ENCODE results near the gene ZNF83. TPM values are rescaled to one million over a fixed set of nuclear protein-coding genes. Genes with fewer than 3 reads are reported as not detected.

ZNF83 gene
- total RNA-seq, 3 donors from 2014 or later (not counting 1 experiment from before 2014, with no cell fraction given), result 46.8 to 114 (median 96.9) TPM

DNA sequence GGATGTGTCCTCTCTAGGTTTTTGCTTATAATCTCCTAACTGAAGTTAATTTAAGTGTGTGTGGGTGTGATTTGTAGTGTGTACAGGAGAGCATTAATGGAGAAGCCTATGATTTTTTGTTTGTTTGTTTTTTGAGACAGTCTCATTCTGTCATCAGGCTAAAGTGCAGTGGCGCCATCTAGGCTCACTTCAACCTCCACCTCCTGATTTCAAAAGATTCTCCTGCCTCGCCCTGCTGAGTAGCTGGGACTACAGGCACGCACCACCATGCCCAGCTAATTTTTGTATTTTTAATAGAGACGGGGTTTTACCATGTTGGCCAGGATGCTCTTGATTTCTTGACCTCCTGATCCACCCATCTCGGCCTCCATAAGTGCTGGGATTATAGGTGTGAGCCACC, 47.4 kb downstream of the ZNF83 start:
- no peak for TF ChIP-seq CTCF (IDR thresholded peaks at IDR 0.05)
- no peak for ATAC-seq
- Mint-ChIP-seq H3K36me3 (peaks cover 4% of the 10 kb centered on the region), H3K27ac (peak overlapping the region in 1 of 2 donors; percentile 42), H3K4me1 (peaks cover 0 to 9% of the 10 kb centered on the region in 2 donors), H3K4me3 (no peak overlapping the region), H3K9me3 (no peaks in the 10 kb centered on the region), H3K27me3 (ENCODE audit: low read depth in 2 of 2) (no peaks in the 10 kb centered on the region)
- 97% methylated on average over 4 of the region's 5 CpGs for WGBS (ENCODE audit: insufficient coverage)
- Histone ChIP-seq H3K27me3 (ENCODE audit: control insufficient read depth, insufficient read depth, low read length) (no peaks in the 10 kb centered on the region), H3K36me3 (ENCODE audit: control insufficient read depth, insufficient read depth, low read length) (peaks cover 2% of the 10 kb centered on the region), H3K4me3 (ENCODE audit: low read length) (no peak overlapping the region), H3K4me1 (ENCODE audit: control insufficient read depth, insufficient read depth, low read length) (no peaks in the 10 kb centered on the region), H3K27ac (ENCODE audit: low read length) (no peak overlapping the region), H3K9me3 (ENCODE audit: control insufficient read depth, insufficient read depth, low read length) (peaks cover 11% of the 10 kb centered on the region)
- peak in 1 of 2 donors; percentile 28 for DNase-seq
- intact Hi-C loops (cut with micrococcal nuclease), result no loop called here

DNA sequence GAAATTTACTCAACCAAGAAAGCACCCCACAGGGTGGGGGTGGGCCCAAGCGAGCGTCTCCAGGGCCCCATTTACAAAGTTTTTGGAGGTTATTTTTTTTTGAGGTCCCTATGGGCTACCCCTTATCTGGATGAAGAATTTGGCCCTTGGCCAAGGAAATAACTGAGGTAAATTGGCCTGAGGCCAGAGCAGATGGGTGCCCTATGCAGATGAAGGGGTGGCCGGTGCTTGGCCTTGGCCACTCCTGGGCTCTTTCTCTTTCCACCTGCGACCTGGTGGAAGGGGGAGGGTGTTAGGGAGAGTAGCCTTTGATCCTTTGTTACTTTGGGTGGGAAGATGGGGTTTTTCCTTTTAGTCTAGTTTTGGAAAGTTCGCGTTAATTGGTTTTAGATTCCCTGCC, 52.6 kb downstream of the ZNF83 start:
- Mint-ChIP-seq H3K4me3 (no peak overlapping the region), H3K9me3 (peaks cover 2 to 6% of the 10 kb centered on the region in 2 donors), H3K27ac (no peak overlapping the region), H3K36me3 (peaks cover 30% of the 10 kb centered on the region), H3K27me3 (ENCODE audit: low read depth in 2 of 2) (no peaks in the 10 kb centered on the region), H3K4me1 (peaks cover 0 to 9% of the 10 kb centered on the region in 2 donors)
- H3K4me1 ChIP-seq (ENCODE audit: control insufficient read depth, insufficient read depth, low read length), result no peaks in the 10 kb centered on the region
- no peak overlapping the region for H3K4me3 ChIP-seq (ENCODE audit: low read length)
- intact Hi-C loops (cut with micrococcal nuclease), result no loop called here
- over 99% methylated on average over 6 of the region's 6 CpGs for WGBS (ENCODE audit: insufficient coverage)
- no peak for TF ChIP-seq CTCF (IDR thresholded peaks at IDR 0.05)
- H3K27me3 ChIP-seq (ENCODE audit: control insufficient read depth, insufficient read depth, low read length), result no peaks in the 10 kb centered on the region
- DNase-seq (no peak), ATAC-seq (no peak)
- H3K36me3 ChIP-seq (ENCODE audit: control insufficient read depth, insufficient read depth, low read length), result peaks cover 28% of the 10 kb centered on the region
- no peak overlapping the region for H3K27ac ChIP-seq (ENCODE audit: low read length)
- peaks cover 47% of the 10 kb centered on the region for H3K9me3 ChIP-seq (ENCODE audit: control insufficient read depth, insufficient read depth, low read length)

- no peaks in the 10 kb centered on the region for H3K27me3 ChIP-seq (ENCODE audit: control insufficient read depth, insufficient read depth, low read length)
Measured at GRCh38 chr19:52584736-52585440, 53.3 kb downstream of the ZNF83 start.

More at GRCh38 chr19:52584736-52585440, 53.3 kb downstream of the ZNF83 start:
- peaks cover 0 to 5% of the 10 kb centered on the region in 2 donors for H3K4me1 Mint-ChIP-seq
- H3K36me3 Mint-ChIP-seq, result peaks cover 30% of the 10 kb centered on the region
- H3K36me3 ChIP-seq (ENCODE audit: control insufficient read depth, insufficient read depth, low read length), result peaks cover 32% of the 10 kb centered on the region
- peaks cover 2 to 6% of the 10 kb centered on the region in 2 donors for H3K9me3 Mint-ChIP-seq
- ATAC-seq (no peak), DNase-seq (no peak)
- no peak overlapping the region for H3K4me3 Mint-ChIP-seq
- H3K9me3 ChIP-seq (ENCODE audit: control insufficient read depth, insufficient read depth, low read length), result peaks cover 52% of the 10 kb centered on the region
- H3K27ac Mint-ChIP-seq, result no peak overlapping the region
- no peak for TF ChIP-seq CTCF (IDR thresholded peaks at IDR 0.05)
- H3K27me3 Mint-ChIP-seq (ENCODE audit: low read depth in 2 of 2), result no peaks in the 10 kb centered on the region
- H3K27ac ChIP-seq (ENCODE audit: low read length), result no peak overlapping the region
- H3K4me3 ChIP-seq (ENCODE audit: low read length), result no peak overlapping the region
- no peaks in the 10 kb centered on the region for H3K4me1 ChIP-seq (ENCODE audit: control insufficient read depth, insufficient read depth, low read length)
- intact Hi-C loops (cut with micrococcal nuclease), result no loop called here
- 95% methylated on average over 39 of the region's 39 CpGs for WGBS (ENCODE audit: insufficient coverage)

All from natural killer cell (primary cell).